ENCODE data around the gene RNF4.

DNA sequence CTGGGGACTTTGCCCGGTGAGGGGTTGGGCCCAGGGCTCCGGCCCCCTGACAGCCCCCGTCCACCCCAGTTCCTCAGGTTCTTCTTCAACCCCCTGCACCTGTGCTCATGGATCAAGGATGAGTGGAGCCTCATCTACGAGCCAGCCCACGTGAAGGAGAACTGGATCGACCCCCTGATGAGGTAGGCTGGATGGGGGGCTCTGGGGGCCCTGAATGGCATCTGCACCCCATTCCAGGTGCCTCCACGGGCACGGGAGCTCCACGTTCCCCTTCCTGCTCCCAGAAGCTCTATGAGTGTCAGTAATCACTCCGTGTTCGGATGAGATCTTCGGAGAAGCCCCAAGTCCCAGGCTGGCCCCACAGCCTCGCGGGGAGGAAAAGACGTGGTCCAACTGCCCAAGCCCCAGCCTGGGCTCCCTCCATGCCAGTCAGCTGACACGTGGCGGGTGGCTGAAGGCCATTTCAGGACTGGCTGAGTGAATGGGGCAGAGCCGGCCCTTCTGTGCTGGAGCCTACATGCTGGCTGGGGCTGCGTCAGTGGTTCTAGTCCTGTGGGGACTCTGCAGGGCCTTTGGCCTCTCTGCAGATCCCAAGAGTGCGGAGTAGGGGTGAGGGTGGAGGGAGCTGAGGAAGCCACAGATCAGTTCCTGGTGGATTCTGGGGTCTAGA, 25.7 kb upstream of the RNF4 start:
- no peak for TF ChIP-seq CTCF (IDR thresholded peaks at IDR 0.05; ENCODE audit: insufficient read depth, low read length)
- TF ChIP-seq, protein P1, sequence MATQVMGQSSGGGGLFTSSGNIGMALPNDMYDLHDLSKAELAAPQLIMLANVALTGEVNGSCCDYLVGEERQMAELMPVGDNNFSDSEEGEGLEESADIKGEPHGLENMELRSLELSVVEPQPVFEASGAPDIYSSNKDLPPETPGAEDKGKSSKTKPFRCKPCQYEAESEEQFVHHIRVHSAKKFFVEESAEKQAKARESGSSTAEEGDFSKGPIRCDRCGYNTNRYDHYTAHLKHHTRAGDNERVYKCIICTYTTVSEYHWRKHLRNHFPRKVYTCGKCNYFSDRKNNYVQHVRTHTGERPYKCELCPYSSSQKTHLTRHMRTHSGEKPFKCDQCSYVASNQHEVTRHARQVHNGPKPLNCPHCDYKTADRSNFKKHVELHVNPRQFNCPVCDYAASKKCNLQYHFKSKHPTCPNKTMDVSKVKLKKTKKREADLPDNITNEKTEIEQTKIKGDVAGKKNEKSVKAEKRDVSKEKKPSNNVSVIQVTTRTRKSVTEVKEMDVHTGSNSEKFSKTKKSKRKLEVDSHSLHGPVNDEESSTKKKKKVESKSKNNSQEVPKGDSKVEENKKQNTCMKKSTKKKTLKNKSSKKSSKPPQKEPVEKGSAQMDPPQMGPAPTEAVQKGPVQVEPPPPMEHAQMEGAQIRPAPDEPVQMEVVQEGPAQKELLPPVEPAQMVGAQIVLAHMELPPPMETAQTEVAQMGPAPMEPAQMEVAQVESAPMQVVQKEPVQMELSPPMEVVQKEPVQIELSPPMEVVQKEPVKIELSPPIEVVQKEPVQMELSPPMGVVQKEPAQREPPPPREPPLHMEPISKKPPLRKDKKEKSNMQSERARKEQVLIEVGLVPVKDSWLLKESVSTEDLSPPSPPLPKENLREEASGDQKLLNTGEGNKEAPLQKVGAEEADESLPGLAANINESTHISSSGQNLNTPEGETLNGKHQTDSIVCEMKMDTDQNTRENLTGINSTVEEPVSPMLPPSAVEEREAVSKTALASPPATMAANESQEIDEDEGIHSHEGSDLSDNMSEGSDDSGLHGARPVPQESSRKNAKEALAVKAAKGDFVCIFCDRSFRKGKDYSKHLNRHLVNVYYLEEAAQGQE (IDR thresholded peaks at IDR 0.05; ENCODE audit: insufficient replicate concordance, low read depth) = no peak

All from HL-60 (cell line).